Hematopoietic multipotent progenitor cell treated with erythropoietin and hydrocortisone succinate and interleukin-3 and kit ligand, for 4 days (in vitro differentiated cells): ENCODE measurements around the gene MATR3.
A peak's percentile ranks its signal among the peaks of the same experiment; 100 is the strongest.

Source experiments
- DNase-seq: peaks from one replicate; pipeline ENCODE4 v3.0.0-alpha.2; 2015

MATR3 gene

DNA sequence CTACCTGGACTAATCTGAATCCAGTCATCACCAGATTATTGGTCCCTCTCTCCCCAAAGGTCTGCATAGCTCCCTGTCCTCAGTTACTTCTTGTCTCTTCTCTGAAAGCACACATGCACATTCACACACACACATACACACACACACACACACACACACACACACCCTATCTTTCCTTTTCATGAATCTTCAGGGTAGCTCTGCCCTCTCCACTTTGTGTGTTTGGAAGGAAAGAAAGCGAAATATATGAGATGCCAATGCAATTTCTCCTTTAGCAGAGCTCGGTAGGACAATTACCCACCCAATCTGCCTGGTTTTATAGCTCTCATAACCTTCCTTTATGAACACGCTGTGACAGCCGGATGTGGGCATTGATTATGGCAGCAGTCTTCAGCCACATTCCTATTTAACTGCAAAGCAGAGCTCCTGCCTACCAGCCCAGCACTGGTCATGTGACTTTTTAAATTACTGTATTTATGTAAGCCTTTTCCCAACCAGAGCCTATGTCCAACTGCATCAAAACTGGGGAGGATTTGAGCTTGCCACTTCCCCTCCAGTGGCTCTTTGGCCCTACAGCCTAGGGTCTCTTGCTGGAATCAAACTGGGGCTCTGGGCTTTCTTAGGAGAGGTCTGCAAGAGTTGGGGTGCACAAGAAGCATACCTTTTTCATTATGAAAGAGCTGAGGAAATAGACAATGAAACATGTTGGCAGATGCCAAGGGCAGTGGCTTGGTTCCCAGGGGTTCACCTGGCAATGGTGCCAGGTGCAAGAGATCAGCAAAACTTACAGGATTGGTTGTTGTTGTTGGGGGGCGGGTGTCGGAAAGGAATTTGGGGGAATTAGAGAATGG, 20.8 kb upstream of the MATR3 start:
- DNase-seq = peak; percentile 89

- DNase-seq = no peak
These were observed 20.3 kb upstream of the MATR3 start for GRCh38 chr5:139273322-139273571.

DNA sequence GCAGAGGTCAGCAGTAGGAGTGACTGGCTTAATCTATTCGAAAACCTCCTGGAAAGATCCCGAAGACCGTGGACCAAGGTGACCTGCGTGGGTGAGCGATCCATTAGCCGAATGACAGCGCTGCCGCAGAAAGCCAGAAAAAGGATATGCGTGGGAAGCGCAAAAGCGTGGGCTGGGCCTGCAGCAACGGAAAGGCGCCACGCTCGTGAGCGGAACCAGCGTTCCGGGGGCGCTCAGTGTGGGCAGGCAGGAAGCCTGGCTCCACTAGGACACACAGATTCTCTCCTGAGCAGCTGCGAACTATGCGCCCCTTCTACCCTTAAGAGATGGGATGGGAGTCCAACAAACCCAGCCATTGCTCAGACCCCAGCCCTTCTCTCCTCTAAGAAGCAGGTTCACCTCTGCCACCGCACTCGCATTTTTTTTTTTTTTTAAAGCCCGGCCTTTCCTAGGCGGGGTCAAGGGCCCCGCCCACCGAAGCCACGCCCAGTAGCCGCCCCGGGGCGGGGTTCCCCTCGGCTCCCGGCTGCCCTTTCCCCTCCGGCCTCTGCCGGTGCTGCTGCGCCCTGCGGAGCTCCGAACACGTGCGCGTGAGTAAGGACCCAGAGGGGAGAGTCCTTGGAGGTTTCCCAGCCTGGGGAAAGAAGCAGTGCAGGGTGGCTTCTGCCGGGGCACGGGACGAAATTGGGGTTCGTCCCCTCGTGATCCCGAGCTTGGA, 19.8 kb upstream of the MATR3 start:
- peak; percentile 96 for DNase-seq

DNA sequence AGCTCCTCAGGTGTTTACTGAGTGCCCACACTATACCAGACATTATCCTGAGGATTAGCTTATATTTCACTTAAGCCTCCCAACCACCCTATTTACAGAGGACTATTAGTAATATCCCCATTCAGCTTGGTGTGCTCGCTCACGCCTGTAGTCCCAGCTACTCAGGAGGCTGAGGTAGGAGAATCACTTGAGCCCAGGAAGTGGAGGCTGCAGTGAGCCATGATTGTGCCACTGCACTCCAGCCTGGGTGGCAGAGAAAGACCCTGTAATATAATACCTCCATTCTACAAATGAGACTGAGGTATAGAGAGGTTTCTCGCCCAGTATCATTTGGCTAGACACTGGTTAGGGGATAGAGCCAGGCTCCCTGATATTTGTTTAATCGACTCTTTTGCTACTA, 18.0 kb upstream of the MATR3 start:
- DNase-seq = no peak

- peak; percentile 46 for DNase-seq
These were observed 17.6 kb upstream of the MATR3 start for GRCh38 chr5:139275956-139276355.

DNA sequence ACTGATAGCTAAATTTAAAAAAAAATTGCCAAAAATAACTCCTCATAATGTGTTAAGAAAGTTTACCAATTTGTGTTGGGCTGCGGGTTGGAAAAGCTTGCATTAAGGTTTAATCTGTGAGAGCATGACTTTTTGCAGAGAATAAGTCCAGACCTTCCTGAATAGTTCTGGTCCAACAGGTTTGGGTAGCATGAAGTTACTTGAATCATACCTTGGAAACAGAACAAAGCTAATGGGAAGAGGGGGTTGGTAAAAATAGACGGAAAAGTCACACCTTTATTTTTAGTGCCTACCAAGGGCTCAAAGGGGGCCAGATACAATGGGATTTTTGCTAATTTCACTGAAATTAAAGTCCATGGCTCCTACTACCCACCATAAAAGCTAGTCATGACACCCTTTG, 17.1 kb upstream of the MATR3 start:
- no peak for DNase-seq

DNA sequence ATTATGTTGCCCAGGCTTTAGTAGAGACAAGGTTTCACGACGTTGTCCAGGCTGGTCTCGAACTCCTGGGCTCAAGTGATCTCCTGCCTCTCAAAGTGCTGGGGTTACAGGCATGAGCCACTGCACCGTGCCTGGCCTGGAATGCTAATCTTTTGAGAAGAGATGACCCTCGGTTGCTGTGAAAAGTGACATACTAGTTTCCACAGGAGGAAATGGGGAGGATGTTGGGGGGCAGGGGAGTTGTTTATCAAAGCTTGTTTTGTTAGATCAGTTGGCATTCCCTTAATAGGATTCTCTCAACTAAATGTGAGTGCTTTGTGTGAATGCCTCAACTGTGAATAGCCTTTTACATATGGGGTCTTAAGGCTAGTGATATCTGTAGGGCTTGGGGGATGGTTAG, 16.4 kb upstream of the MATR3 start:
- DNase-seq = no peak

- no peak for DNase-seq
These were observed 14.8 kb upstream of the MATR3 start for GRCh38 chr5:139278540-139279274.

- no peak for DNase-seq
These were observed 11.4 kb upstream of the MATR3 start for GRCh38 chr5:139282197-139282557.

DNA sequence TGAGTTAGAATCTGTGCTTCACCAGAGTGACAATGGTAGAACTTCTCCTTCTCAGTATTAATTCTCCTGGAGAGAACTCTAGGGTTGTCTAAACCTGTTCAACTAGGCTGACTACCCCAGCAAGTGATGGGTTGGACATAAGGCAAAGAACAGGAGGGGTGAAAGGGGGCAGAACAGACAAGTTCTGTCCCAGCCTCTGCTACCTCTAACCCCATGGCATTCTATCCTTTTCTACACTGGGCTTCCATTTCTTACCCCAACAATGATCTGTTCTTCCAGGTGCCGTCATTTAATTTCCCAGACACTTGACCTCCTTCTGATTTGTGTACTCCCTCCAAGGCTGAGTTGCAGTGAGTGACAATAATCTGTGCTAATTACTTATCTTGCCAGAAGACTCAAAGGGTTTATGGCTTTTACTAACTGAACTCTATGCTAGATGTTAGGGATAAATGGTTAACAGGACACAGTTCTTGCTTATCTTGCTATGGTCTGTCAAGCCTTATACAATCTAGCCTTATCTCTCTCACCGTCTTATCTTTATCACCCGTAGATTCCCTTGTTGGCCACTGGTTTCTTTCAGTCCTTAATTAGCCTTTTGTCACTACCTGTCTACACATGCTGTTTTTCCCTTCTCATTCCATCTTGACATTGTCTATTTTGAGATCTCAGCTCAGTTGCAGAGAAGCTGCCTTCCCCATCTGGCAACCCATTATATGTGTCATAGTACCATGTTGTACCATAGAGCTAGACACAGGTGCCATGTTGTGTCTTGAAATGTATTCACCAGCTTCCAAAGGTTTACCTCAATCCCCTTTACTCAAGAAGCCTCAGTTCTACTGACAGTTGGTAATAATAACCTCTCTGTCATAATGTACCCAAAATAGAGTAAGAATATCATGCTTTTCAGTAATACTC, 10.0 kb upstream of the MATR3 start:
- no peak for DNase-seq

DNA sequence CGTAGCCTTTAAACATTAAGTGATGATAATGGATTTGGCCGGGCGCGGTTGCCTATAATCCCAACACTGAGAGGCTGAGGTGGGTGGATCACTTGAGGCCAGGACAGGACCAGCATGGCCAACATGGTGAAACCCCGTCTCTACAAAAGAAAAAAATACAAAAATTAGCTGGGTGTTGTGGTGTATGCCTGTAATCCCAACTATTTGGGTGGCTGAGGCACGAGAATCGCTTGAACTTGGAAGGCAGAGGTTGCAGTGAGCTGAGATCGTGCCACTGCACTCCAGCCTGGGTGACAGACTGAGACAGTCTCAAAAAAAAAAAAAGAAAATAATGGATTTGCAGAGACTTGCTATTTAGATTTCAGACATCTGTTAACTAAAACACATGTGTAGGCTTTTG, 9.2 kb upstream of the MATR3 start:
- DNase-seq = no peak

DNA sequence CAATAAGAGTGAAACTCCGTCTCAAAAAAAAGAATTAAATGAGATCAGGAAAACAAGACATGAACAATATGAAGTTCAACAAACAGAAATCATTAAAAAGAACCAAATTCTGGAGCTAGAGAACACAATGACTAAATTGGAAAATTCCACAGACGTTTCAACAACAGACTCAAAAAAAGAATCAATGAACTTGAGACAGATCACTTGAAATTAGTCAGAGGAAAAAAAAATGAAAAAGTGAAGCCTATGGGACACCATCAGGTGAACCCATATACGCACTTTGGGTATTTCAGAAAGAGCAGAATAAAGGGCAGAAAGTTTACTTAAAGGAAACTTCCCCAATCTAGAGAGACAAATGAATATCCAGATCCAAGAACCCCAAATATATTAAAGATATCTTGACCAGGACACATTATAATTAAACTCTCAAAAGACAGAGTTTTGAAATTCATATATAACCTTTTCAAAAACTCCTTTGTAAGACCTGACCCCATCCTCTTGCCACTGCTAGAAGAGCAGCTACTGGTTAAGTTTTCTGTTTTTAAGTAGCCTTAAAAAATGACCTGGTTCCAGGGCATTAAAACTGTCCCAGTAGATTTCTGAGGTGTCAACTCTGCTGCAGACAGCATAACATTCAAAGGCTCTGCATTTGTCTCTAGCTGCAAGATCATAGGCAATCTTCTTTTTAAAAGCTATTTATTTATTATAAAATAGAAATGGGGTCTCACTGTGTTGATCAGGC, 7.7 kb upstream of the MATR3 start:
- DNase-seq = no peak

DNA sequence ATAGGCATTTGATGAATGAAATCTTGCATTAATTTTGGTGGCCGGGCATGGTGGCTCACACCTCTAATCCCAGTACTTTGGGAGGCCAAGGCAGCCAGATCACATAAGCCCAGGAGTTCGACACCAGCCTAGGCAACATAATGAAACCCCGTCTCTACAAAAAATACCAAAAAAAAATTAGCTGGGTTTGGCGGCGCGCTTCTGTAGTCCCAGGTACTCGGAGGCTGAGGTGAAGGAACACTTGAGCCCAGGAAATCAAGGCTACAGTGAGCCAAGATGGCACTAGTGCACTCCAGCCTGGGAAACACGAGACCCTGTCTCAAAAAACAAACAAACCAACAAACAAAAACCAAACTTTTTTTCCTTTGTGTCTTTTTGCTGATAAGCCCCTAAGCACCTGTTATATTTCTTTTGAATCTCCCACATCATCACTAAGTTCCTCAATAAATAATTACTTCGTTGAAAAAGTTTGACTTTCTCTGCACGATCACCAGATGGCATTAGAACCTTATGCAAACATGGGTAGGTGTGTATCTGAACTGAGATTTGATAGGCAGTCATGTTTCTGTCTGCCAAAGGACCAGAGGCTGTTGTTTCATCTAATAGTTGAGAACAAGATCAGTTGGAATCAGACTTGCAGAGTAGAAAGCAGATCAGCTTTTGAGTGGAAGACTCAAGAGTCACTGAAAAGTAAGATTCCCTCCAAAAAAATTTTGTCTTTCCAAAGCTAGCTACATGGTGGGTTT, 5.5 kb upstream of the MATR3 start:
- peak; percentile 60 for DNase-seq

GRCh38 chr5:139291051-139291450, 2.5 kb upstream of the MATR3 start:
- DNase-seq = no peak

GRCh38 chr5:139293202-139293506, 386 bp upstream of the MATR3 start:
- DNase-seq = no peak

DNA sequence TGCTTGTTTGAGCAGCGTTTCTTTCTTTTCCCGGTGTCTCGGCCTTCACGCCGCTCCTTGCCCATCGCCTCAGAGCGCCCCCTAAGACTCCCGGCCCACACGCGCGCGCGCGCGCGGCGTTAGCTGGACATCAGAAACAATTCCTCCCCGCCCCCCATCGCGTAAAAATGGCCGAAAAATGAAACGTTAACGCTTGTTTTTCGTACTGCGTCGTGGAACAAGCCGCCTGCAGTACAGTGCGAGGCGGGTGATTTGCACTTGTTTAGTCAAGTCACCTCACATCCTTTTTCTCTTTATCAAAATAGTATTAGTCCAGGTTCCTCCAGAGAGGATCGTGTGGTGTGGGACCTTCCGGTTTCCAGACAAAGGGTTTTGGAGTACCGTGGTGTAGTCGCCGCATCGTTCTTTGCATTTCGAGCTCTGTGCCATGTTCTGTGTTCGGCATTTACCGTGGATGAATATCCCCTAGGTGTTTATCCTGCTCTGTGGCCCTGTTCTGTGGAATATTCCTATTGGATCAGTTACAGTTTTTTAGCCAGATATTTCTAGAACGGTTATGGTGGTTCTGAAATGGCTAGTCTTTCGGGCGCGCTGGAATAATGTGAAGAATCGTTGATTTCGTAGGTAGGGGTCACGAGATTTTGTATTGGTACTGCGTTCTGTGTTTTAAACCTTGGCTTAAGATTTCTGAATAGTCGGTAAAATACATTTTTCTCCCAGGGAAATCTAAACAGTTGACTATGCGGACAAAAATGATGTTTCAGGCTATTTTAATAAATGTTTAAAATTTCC, 1.0 kb downstream of the MATR3 start:
- DNase-seq = peak; percentile 91

- peak; percentile 38 for DNase-seq
These were observed 2.0 kb downstream of the MATR3 start for GRCh38 chr5:139295346-139296057.

DNA sequence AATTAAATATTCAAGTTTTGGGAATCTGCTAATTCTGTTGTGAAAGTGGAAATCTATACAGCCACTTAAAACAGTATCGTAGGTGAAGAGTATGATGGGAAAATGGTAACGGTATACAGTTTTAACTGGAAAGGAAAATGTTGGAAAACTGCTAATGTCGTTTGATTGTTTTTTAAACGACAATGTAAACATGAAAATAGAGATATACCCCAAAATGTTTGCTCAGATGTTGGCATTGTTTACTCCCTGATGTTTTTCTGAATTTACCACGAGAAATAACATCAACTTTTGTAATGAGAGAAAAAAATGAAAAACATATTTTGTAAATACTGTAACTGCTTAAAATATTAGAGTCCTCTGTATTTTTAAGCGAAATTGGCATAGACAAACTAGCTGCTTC, 2.7 kb downstream of the MATR3 start:
- no peak for DNase-seq

- DNase-seq = no peak
These were observed 3.4 kb downstream of the MATR3 start for GRCh38 chr5:139296862-139297326.
